ENCODE results near the gene MBP. TPM values are rescaled to one million over a fixed set of nuclear protein-coding genes. Genes with fewer than 3 reads are reported as not detected.
A peak's percentile ranks its signal among the peaks of the same experiment; 100 is the strongest.

The MBP gene
- total RNA-seq, 1 experiment from 2014 or later, result 31.6 TPM

DNA sequence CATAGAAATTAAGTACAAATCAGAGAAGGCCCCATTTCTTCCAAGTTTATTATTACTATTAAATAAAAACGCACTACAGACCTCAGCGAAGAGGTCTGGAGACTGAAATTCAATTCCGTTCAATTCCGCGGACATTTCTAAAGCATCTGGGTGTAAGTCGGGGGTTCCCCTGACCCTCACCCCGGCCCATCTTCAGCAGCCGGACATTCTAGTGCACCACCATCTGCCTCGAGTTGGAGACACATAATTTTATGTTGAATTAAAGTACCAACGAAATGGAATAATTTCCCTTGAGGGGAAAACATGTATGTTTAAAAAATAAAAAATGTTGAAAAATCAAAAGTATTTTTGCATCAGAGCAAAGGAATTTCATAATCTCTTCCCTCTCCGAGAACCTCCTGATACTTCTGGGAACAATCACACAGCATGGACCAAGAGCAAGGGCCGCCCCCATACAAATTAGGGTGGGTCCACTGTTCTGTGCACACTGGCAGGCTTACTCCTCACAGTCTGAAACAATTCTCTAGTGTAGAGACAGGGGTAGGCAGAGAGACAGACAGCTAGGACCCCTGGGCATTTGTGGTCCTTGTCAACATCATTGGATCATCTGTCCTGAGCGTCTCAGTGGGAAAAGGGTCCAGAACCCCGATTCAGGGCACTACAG lies 29.3 kb downstream of the MBP start:
- Mint-ChIP-seq H3K4me1 (ENCODE audit: insufficient read depth, unreplicated experiment) (peaks cover 20% of the 10 kb centered on the region), H3K36me3 (ENCODE audit: insufficient read depth, unreplicated experiment) (peaks cover 25% of the 10 kb centered on the region), H3K4me3 (ENCODE audit: unreplicated experiment) (no peak overlapping the region), H3K9me3 (ENCODE audit: unreplicated experiment) (no peaks in the 10 kb centered on the region), H3K27me3 (ENCODE audit: insufficient read depth, unreplicated experiment) (no peaks in the 10 kb centered on the region), H3K27ac (ENCODE audit: low read depth, unreplicated experiment) (no peak overlapping the region)
- intact Hi-C loops (cut with micrococcal nuclease), result no loop called here
- no peak for TF ChIP-seq CTCF (IDR thresholded peaks at IDR 0.05; ENCODE audit: unreplicated experiment)
- BruUV-seq (replicated peaks), result no TSS peak
- POLR2A ChIA-PET, result interaction anchor here (0.9 to 3.7 kb wide), 7 partner anchors 11 to 103 kb away, joined by 3 to 50 read pairs (median 9); partner anchors contain the start of gene MBP
- CTCF ChIA-PET, result interaction anchor here (0.6 kb wide), 1 partner anchor 16 kb away, joined by 3 read pairs; no protein-coding TSS in a partner anchor
- no peak for DNase-seq (ENCODE audit: unreplicated experiment)

- Mint-ChIP-seq H3K27me3 (ENCODE audit: insufficient read depth, unreplicated experiment) (no peaks in the 10 kb centered on the region), H3K4me1 (ENCODE audit: insufficient read depth, unreplicated experiment) (peaks cover 20% of the 10 kb centered on the region), H3K4me3 (ENCODE audit: unreplicated experiment) (peak overlapping the region; percentile 60), H3K9me3 (ENCODE audit: unreplicated experiment) (no peaks in the 10 kb centered on the region), H3K36me3 (ENCODE audit: insufficient read depth, unreplicated experiment) (peaks cover 23% of the 10 kb centered on the region), H3K27ac (ENCODE audit: low read depth, unreplicated experiment) (peak overlapping the region; percentile 89)
- ChIA-PET POLR2A (interaction anchor here (0.7 to 3.7 kb wide), 12 partner anchors 12 to 489 kb away, joined by 3 to 50 read pairs (median 6); partner anchors contain the start of gene MBP), CTCF (interaction anchor here (0.5 to 1.6 kb wide), 3 partner anchors 9 to 109 kb away, joined by 3 to 10 read pairs (median 4); no protein-coding TSS in a partner anchor)
- intact Hi-C loops (cut with micrococcal nuclease), result no loop called here
- no TSS peak for BruUV-seq (replicated peaks)
- peak; percentile 33 for DNase-seq (ENCODE audit: unreplicated experiment)
- no peak for TF ChIP-seq CTCF (IDR thresholded peaks at IDR 0.05; ENCODE audit: unreplicated experiment)
Measured at GRCh38 chr18:77102259-77103040, 30.1 kb downstream of the MBP start.

DNA sequence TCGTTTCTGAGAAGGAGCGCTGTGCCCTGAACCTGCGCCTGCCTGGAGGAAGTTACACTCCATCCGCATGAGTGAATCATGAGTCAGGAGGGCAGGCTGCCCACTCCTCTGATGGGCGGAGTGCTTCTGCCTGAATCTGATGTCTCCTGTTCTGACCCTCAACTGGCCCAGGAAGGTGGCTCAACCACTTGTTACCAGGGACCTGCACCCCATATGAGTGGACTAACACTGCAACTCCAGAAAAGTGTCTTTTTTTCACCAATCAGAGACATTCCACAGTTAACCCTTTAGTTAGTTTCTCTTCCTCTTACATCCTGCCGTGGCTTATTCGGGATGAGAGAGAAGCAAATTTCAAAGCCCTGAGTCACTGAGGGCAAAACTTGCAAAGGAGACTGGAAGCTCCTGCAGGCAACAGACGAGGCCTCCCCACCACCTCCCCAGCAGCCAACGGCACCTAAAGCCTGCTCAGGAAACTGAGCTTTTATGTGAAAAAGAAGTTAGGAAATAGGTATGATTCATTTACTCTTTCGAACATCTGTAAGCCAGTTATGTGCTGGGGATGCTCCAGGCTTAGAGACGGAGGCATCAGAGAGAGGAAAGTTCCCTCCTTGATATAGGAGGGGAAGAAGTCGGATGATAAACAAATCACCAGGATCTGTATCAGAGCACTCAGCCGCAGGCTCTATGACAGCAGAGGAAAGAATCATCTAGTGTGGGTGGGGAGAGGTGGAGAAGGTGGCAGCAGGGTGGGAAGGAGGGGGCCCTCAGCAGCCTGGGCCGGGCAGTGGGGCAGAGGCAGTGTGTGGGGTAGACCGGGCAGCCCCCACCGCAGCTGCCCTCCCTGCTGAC lies 30.9 kb downstream of the MBP start:
- Mint-ChIP-seq H3K27me3 (ENCODE audit: insufficient read depth, unreplicated experiment) (no peaks in the 10 kb centered on the region), H3K4me3 (ENCODE audit: unreplicated experiment) (peak overlapping the region; percentile 60), H3K9me3 (ENCODE audit: unreplicated experiment) (no peaks in the 10 kb centered on the region), H3K27ac (ENCODE audit: low read depth, unreplicated experiment) (peak overlapping the region; percentile 89), H3K4me1 (ENCODE audit: insufficient read depth, unreplicated experiment) (peaks cover 20% of the 10 kb centered on the region), H3K36me3 (ENCODE audit: insufficient read depth, unreplicated experiment) (peaks cover 15% of the 10 kb centered on the region)
- intact Hi-C loops (cut with micrococcal nuclease), result loop anchor here (1.0 to 2.0 kb wide), 4 partner anchors 13 to 101 kb away; no protein-coding TSS in a partner anchor
- peak; percentile 95 for DNase-seq (ENCODE audit: unreplicated experiment)
- TF ChIP-seq CTCF (IDR thresholded peaks at IDR 0.05; ENCODE audit: unreplicated experiment), result no peak
- BruUV-seq (replicated peaks), result no TSS peak
- ChIA-PET POLR2A (interaction anchor here (0.7 to 3.7 kb wide), 11 partner anchors 13 to 488 kb away, joined by 3 to 50 read pairs (median 9); partner anchors contain the start of gene MBP), CTCF (interaction anchor here (0.9 to 1.6 kb wide), 4 partner anchors 11 to 110 kb away, joined by 3 to 10 read pairs (median 4); no protein-coding TSS in a partner anchor)
